Duodenal mucosa (tissue), 2 donors: Measurements from ENCODE around the gene PHOSPHO1.
A peak's percentile ranks its signal among the peaks of the same experiment; 100 is the strongest.

Experiments
- H3K27ac ChIP-seq: one replicate; pipeline ENCODE4 v1.7.0; 2013; ENCODE audit warnings: low read depth, low read length
- H3K27me3 ChIP-seq, 2 donors: one replicate each; pipeline ENCODE4 v1.7.0; 2013; ENCODE audit warnings: low read length in 2 of 2, control low read depth in 1 of 2; ENCODE audit not compliant: insufficient read depth in 2 of 2, control insufficient read depth in 1 of 2
- H3K36me3 ChIP-seq, 2 donors: one replicate each; pipeline ENCODE4 v1.7.0; 2013; ENCODE audit warnings: low read length in 2 of 2, control low read depth in 1 of 2; ENCODE audit not compliant: insufficient read depth in 2 of 2, control insufficient read depth in 1 of 2
- H3K4me1 ChIP-seq, 2 donors: one replicate each; pipeline ENCODE4 v1.7.0; 2013; ENCODE audit warnings: low read length in 2 of 2, control low read depth in 1 of 2; ENCODE audit not compliant: insufficient read depth in 2 of 2, control insufficient read depth in 1 of 2
- H3K4me3 ChIP-seq, 2 donors: one replicate each; pipeline ENCODE4 v1.7.0; 2013; ENCODE audit warnings: low read length in 2 of 2, low read depth in 1 of 2
- H3K9ac ChIP-seq, 2 donors: one replicate each; pipeline ENCODE4 v1.7.0; 2013; ENCODE audit warnings: low read length in 2 of 2, low read depth in 1 of 2
- H3K9me3 ChIP-seq, 2 donors: one replicate each; pipeline ENCODE4 v1.7.0; 2013; ENCODE audit warnings: low read length in 2 of 2, control low read depth in 1 of 2; ENCODE audit not compliant: control insufficient read depth in 1 of 2

Gene PHOSPHO1

DNA sequence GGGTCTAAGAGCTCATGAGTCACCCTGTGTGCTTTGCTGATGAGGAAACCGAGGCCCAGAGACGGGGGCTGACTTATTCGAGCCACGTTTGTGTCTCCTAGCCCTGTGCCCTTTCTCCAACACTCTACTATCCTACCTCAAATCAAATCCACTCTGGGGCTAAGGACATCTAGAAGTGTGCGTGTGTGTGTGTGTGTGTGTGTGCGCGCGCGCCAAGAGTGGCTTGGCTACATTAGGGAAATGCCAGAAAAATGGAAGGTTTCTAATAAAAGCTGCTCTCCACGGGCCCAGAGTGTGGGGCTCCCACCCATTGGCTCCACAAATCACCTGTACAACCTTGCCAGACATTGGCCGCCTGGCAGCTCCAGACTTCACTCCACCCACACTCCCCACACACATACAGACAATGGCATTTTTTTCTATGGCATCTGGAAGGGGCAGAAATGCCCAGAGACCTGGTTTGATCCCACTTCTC is 30.3 kb upstream of the PHOSPHO1 start:
- H3K4me1 ChIP-seq, result peaks cover 6 to 11% of the 10 kb centered on the region in 2 donors
- no peak overlapping the region for H3K27ac ChIP-seq
- H3K36me3 ChIP-seq, result no peaks in the 10 kb centered on the region
- H3K9ac ChIP-seq, result peak overlapping the region; percentile 55 to 72
- H3K9me3 ChIP-seq, result no peaks in the 10 kb centered on the region
- peaks cover 0 to 9% of the 10 kb centered on the region in 2 donors for H3K27me3 ChIP-seq
- peak overlapping the region; percentile 50 to 72 for H3K4me3 ChIP-seq

- no peaks in the 10 kb centered on the region for H3K9me3 ChIP-seq
- no peaks in the 10 kb centered on the region for H3K36me3 ChIP-seq
- H3K4me3 ChIP-seq, result peak overlapping the region; percentile 50 to 72
- peaks cover 0 to 9% of the 10 kb centered on the region in 2 donors for H3K27me3 ChIP-seq
- H3K9ac ChIP-seq, result peak overlapping the region; percentile 55 to 72
- peak overlapping the region; percentile 32 for H3K27ac ChIP-seq
- H3K4me1 ChIP-seq, result peaks cover 6 to 11% of the 10 kb centered on the region in 2 donors
Observed at GRCh38 chr17:49260011-49260816, 29.6 kb upstream of the PHOSPHO1 start.

DNA sequence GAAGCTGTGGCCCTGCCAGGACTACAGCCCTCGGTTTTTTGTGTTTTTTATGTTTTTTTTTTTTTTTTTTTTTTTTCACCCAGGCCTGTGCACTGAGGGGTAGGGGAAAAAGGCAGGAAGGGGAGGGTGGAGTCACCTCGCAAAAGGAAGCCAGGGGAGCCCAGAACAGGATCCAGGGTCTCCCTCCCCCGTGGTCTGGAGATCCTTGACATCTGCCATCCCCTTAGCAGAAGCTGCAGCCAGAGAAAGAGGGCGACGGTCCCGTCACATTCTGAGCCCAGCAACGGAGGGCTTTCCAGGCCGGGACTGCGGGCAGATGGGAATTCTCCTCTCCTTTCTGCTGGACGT is 29.1 kb upstream of the PHOSPHO1 start:
- peaks cover 0 to 9% of the 10 kb centered on the region in 2 donors for H3K27me3 ChIP-seq
- H3K36me3 ChIP-seq, result no peaks in the 10 kb centered on the region
- H3K27ac ChIP-seq, result peak overlapping the region; percentile 14
- peak overlapping the region; percentile 50 to 72 for H3K4me3 ChIP-seq
- peak overlapping the region; percentile 55 to 72 for H3K9ac ChIP-seq
- H3K9me3 ChIP-seq, result no peaks in the 10 kb centered on the region
- peaks cover 6 to 11% of the 10 kb centered on the region in 2 donors for H3K4me1 ChIP-seq

GRCh38 chr17:49258394-49258793 is 27.8 kb upstream of the PHOSPHO1 start:
- Histone ChIP-seq H3K27me3 (peaks cover 0 to 9% of the 10 kb centered on the region in 2 donors), H3K4me3 (no peak overlapping the region), H3K9me3 (no peaks in the 10 kb centered on the region), H3K4me1 (peaks cover 6 to 11% of the 10 kb centered on the region in 2 donors), H3K27ac (no peak overlapping the region), H3K36me3 (no peaks in the 10 kb centered on the region), H3K9ac (no peak overlapping the region)

GRCh38 chr17:49255125-49255524 is 24.5 kb upstream of the PHOSPHO1 start:
- no peak overlapping the region for H3K27ac ChIP-seq
- no peaks in the 10 kb centered on the region for H3K9me3 ChIP-seq
- H3K9ac ChIP-seq, result no peak overlapping the region
- peaks cover 0 to 5% of the 10 kb centered on the region in 2 donors for H3K4me1 ChIP-seq
- peaks cover 0 to 4% of the 10 kb centered on the region in 2 donors for H3K27me3 ChIP-seq
- H3K36me3 ChIP-seq, result no peaks in the 10 kb centered on the region
- H3K4me3 ChIP-seq, result no peak overlapping the region

DNA sequence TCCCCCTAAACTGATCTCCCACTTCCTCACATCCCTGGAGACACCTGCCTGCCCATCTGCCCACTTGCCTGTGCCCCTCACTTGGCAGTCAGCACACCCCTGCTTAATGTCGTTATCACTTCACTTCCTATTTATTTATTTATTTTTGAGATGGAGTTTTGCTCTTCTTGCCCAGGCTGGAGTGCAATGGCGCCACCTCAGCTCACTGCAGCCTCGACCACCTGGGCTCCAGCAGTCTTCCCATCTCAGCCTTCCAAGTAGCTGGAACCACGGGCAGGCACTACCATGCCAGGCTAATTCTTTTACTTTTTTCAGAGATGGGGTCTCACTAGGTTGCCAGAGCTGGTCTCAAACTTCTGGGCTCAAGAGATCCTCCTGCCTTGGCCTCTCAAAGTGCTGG is 23.5 kb upstream of the PHOSPHO1 start:
- Histone ChIP-seq H3K36me3 (no peaks in the 10 kb centered on the region), H3K27me3 (peaks cover 0 to 5% of the 10 kb centered on the region in 2 donors)

GRCh38 chr17:49252148-49252695 is 21.6 kb upstream of the PHOSPHO1 start:
- no peaks in the 10 kb centered on the region for H3K9me3 ChIP-seq
- no peak overlapping the region for H3K9ac ChIP-seq
- H3K27ac ChIP-seq, result no peak overlapping the region
- H3K4me3 ChIP-seq, result no peak overlapping the region
- H3K36me3 ChIP-seq, result no peaks in the 10 kb centered on the region
- H3K27me3 ChIP-seq, result peaks cover 0 to 5% of the 10 kb centered on the region in 2 donors
- H3K4me1 ChIP-seq, result no peaks in the 10 kb centered on the region

More for the DNA sequence above, 23.5 kb upstream of the PHOSPHO1 start:
- Histone ChIP-seq H3K9ac (no peak overlapping the region), H3K4me1 (no peaks in the 10 kb centered on the region), H3K9me3 (no peaks in the 10 kb centered on the region), H3K27ac (no peak overlapping the region), H3K4me3 (no peak overlapping the region)

- Histone ChIP-seq H3K9me3 (no peaks in the 10 kb centered on the region), H3K27ac (no peak overlapping the region), H3K4me1 (no peaks in the 10 kb centered on the region), H3K9ac (no peak overlapping the region), H3K36me3 (no peaks in the 10 kb centered on the region), H3K4me3 (no peak overlapping the region), H3K27me3 (peaks cover 0 to 5% of the 10 kb centered on the region in 2 donors)
Observed at GRCh38 chr17:49249890-49250522, 19.4 kb upstream of the PHOSPHO1 start.

GRCh38 chr17:49249292-49249794 is 18.8 kb upstream of the PHOSPHO1 start:
- no peaks in the 10 kb centered on the region for H3K36me3 ChIP-seq
- no peaks in the 10 kb centered on the region for H3K4me1 ChIP-seq
- H3K9me3 ChIP-seq, result no peaks in the 10 kb centered on the region
- no peak overlapping the region for H3K9ac ChIP-seq
- no peak overlapping the region for H3K27ac ChIP-seq
- H3K4me3 ChIP-seq, result no peak overlapping the region
- H3K27me3 ChIP-seq, result peaks cover 0 to 5% of the 10 kb centered on the region in 2 donors

DNA sequence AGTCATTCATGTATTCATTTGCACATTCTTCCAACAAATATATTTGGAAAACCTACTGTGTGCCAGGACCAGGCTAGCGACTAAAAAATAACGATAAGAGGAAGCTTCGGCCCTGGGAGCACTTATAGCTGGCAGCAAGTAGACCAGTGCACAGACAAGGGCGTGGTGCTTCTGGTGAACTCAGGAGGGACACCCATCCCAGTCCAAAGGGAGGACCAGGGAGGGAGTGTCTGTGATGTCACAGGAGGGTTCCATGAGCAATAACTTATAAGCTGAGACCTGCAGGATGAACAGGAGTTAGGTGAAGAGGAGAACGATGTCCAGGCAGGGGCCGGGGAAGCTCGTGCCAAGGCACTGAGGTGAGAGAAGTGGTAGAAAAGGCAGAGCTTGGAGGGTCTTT is 17.4 kb upstream of the PHOSPHO1 start:
- no peaks in the 10 kb centered on the region for H3K36me3 ChIP-seq
- H3K9ac ChIP-seq, result no peak overlapping the region
- no peak overlapping the region for H3K4me3 ChIP-seq
- no peak overlapping the region for H3K27ac ChIP-seq
- peaks cover 0 to 5% of the 10 kb centered on the region in 2 donors for H3K27me3 ChIP-seq
- H3K9me3 ChIP-seq, result no peaks in the 10 kb centered on the region
- no peaks in the 10 kb centered on the region for H3K4me1 ChIP-seq
